Parathyroid adenoma (tissue), 2 donors: ENCODE data around the gene CDK5RAP2.
A peak's percentile ranks its signal among the peaks of the same experiment; 100 is the strongest.

Experiments
- H2AFZ ChIP-seq: fragments of 300-600 bp; sonication (generic); one replicate; pipeline ENCODE4 v1.7.0; 2017; ENCODE audit warnings: antibody characterized with exemption, mild to moderate bottlenecking
- H3K27ac ChIP-seq: fragments of 300-600 bp; sonication (generic); one replicate; pipeline ENCODE4 v1.7.0; 2017
- H3K27me3 ChIP-seq: fragments of 300-600 bp; sonication (generic); one replicate; pipeline ENCODE4 v1.7.0; 2017; ENCODE audit warnings: low read length; ENCODE audit not compliant: control insufficient read depth, insufficient read depth
- H3K36me3 ChIP-seq: fragments of 300-600 bp; sonication (generic); one replicate; pipeline ENCODE4 v1.7.0; 2017; ENCODE audit warnings: low read length; ENCODE audit not compliant: control insufficient read depth, insufficient read depth
- H3K4me1 ChIP-seq: fragments of 300-600 bp; sonication (generic); one replicate; pipeline ENCODE4 v1.7.0; 2017; ENCODE audit warnings: control low read depth
- H3K4me2 ChIP-seq: fragments of 300-600 bp; sonication (generic); one replicate; pipeline ENCODE4 v1.7.0; 2017; ENCODE audit warnings: low read length
- H3K4me3 ChIP-seq: fragments of 300-600 bp; sonication (generic); one replicate; pipeline ENCODE4 v1.7.0; 2017; ENCODE audit warnings: low read depth, low read length
- H3K79me2 ChIP-seq: fragments of 300-600 bp; sonication (generic); one replicate; pipeline ENCODE4 v1.7.0; 2017; ENCODE audit warnings: control low read depth
- H3K9ac ChIP-seq: fragments of 300-600 bp; sonication (generic); one replicate; pipeline ENCODE4 v1.7.0; 2017; ENCODE audit warnings: mild to moderate bottlenecking
- H3K9me3 ChIP-seq: fragments of 300-600 bp; sonication (generic); one replicate; pipeline ENCODE4 v1.7.0; 2017; ENCODE audit warnings: low read length; ENCODE audit not compliant: control insufficient read depth
- CTCF ChIP-seq: fragments of 300-600 bp; sonication (generic); IDR thresholded peaks from one replicate; pipeline ENCODE4 v1.7.0; 2017; ENCODE audit warnings: antibody characterized with exemption, mild to moderate bottlenecking
- donor health status: primary hyperparathyroidism.

The CDK5RAP2 gene

GRCh38 chr9:120579139-120580050 lies 572 bp downstream of the CDK5RAP2 start:
- Histone ChIP-seq H3K27me3 (no peaks in the 10 kb centered on the region), H3K9me3 (no peaks in the 10 kb centered on the region), H3K4me3 (peak overlapping the region; percentile 73), H3K4me1 (no peaks in the 10 kb centered on the region), H3K9ac (no peak overlapping the region), H3K79me2 (peaks cover 9% of the 10 kb centered on the region), H3K36me3 (no peaks in the 10 kb centered on the region), H2AFZ (peak overlapping the region; percentile 95), H3K27ac (no peak overlapping the region), H3K4me2 (peak overlapping the region; percentile 81)
- TF ChIP-seq CTCF = no peak

GRCh38 chr9:120574473-120574872 lies 5.5 kb downstream of the CDK5RAP2 start:
- no peak overlapping the region for H3K4me3 ChIP-seq
- H3K4me1 ChIP-seq = no peaks in the 10 kb centered on the region
- no peak overlapping the region for H2AFZ ChIP-seq
- H3K9ac ChIP-seq = no peak overlapping the region
- no peaks in the 10 kb centered on the region for H3K36me3 ChIP-seq
- H3K27me3 ChIP-seq = no peaks in the 10 kb centered on the region
- H3K27ac ChIP-seq = no peak overlapping the region
- TF ChIP-seq CTCF = no peak
- no peaks in the 10 kb centered on the region for H3K9me3 ChIP-seq
- peaks cover 3% of the 10 kb centered on the region for H3K79me2 ChIP-seq
- no peak overlapping the region for H3K4me2 ChIP-seq

GRCh38 chr9:120572472-120572871 lies 7.5 kb downstream of the CDK5RAP2 start:
- no peaks in the 10 kb centered on the region for H3K36me3 ChIP-seq
- no peak overlapping the region for H3K9ac ChIP-seq
- no peaks in the 10 kb centered on the region for H3K9me3 ChIP-seq
- no peaks in the 10 kb centered on the region for H3K79me2 ChIP-seq
- no peak overlapping the region for H3K4me2 ChIP-seq
- H2AFZ ChIP-seq = no peak overlapping the region
- no peak for TF ChIP-seq CTCF
- no peak overlapping the region for H3K4me3 ChIP-seq
- H3K27me3 ChIP-seq = no peaks in the 10 kb centered on the region
- H3K27ac ChIP-seq = no peak overlapping the region
- H3K4me1 ChIP-seq = no peaks in the 10 kb centered on the region

- Histone ChIP-seq H2AFZ (no peak overlapping the region), H3K36me3 (no peaks in the 10 kb centered on the region), H3K4me3 (no peak overlapping the region), H3K4me1 (no peaks in the 10 kb centered on the region), H3K79me2 (no peaks in the 10 kb centered on the region), H3K27ac (no peak overlapping the region), H3K4me2 (no peak overlapping the region), H3K9me3 (no peaks in the 10 kb centered on the region), H3K9ac (no peak overlapping the region), H3K27me3 (no peaks in the 10 kb centered on the region)
- TF ChIP-seq CTCF = no peak
These were observed 8.3 kb downstream of the CDK5RAP2 start for GRCh38 chr9:120571443-120572257.
